UCSD-AML1 (cell line): Measurements from ENCODE around the gene TRAPPC5.

Experiments used
- DNase-seq: peaks from one replicate; lab custom pipeline; 2025; ENCODE audit not compliant: unreplicated experiment; lab: John Stamatoyannopoulos, UW

Gene TRAPPC5

GRCh38 chr19:7645656-7646425, 34.8 kb upstream of the TRAPPC5 start:
- no peak for DNase-seq

DNA sequence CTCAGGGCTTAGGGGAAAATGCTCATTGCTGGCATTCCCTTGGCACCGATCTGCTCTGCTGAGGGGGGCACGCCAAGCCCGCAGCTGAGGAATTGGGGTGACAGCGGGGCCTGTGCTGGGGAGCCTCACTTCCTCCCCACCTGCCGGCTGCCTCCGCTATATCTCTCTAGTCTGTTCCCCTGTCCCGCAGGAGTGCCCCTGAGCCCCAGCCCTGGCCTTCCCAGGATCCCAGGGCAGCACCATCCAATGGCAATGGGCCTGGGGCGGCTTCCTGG, 34.3 kb upstream of the TRAPPC5 start:
- no peak for DNase-seq

GRCh38 chr19:7647156-7647555, 33.5 kb upstream of the TRAPPC5 start:
- no peak for DNase-seq

DNA sequence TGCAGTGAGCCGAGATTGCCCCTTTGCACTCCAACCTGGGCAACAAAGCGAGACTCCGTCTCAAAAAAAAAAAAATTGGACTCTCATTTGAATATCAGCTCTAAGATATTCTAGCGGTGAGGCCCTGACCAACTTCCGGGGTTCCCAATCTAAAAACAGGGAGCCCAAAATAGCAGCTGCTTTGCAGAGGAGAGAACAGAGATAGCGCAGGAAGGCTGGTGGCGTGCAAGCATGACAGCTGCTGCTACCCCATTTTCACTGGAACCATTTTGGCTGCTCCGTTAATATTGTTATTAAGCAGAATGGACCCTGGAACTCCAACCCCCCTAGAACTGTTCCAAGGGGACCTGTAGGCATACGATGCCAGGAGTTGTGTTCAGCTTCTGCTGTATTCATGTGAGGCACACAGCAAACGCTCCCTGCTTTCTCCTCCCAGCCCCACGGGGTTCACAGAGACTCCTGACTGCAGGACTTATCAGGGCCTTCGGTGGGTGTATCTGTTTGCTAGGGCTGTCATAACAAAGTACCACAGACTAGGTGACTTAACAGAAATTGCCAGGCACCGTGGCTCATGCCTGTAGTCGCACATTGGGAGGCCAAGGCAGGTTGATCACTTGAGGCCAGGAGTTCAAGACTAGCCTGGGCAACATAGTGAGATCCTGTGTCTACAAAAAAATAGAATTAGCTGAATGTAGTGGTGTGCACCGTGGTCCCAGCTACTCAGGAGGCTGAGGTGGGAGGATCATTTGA, 32.2 kb upstream of the TRAPPC5 start:
- DNase-seq: peak; percentile 32

DNA sequence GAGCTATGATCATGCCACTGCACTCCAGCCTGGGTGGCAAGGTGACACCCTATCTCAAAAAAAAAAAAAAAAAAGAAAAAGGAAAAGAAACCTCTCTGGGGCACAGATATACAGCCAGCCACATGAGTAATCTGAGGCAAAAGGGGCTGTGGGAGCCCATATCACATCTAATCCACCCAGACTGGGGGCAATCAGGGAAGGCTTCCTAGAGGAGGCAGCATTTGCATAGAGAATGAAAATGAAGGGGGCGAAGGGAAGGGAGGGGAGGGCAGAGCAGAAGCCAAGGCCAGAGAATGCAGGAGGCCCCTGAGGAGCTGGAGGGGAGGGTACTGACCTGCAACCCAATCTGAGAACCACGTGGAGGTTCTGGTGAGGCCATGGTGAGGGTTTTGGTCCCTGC, 30.5 kb upstream of the TRAPPC5 start:
- DNase-seq: no peak

- peak; percentile 88 for DNase-seq
Measured at GRCh38 chr19:7652061-7652641, 28.5 kb upstream of the TRAPPC5 start.

DNA sequence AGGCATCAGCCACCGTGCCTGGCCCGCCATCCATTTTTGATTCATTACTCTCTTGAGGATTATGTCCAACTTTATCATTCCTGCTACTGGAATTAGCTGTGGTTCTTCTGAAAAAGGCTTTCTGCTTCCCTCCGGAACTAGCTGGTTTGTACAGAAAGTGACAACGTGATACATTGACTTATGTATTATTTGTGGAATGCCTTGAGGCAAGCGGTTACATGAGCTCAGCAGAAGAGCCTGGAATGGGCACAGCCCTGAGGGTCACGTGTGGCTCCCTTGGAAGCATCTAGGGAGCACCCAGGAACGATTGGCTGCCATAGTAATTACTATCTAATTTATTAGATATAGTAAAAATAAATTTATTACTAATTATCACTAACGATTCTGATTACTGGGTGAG, 26.2 kb upstream of the TRAPPC5 start:
- DNase-seq: no peak

DNA sequence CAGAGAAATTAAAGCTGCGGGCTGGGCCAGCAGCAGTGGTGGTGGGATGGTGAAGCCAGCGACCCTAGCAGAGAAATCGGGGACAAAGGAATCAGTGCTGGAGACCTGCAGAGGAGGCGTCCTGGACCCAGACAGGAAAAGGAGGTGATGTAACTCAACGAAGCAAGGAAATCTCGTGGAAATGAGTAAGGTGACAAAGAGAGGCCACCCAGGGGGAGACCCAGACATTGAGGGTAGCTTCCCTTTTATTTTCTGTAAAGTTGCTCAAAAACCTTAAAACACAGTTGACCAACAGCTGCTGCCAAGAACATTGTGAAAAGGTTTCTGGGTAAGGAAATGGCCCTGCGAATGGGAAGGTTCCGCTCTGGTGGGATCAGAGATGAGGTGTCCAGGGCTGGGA, 25.1 kb upstream of the TRAPPC5 start:
- no peak for DNase-seq

GRCh38 chr19:7657131-7657751, 23.4 kb upstream of the TRAPPC5 start:
- peak; percentile 60 for DNase-seq

- DNase-seq: no peak
Measured at GRCh38 chr19:7658219-7658686, 22.4 kb upstream of the TRAPPC5 start.

- no peak for DNase-seq
Measured at GRCh38 chr19:7661744-7662538, 18.7 kb upstream of the TRAPPC5 start.

- no peak for DNase-seq
Measured at GRCh38 chr19:7662657-7663056, 18.0 kb upstream of the TRAPPC5 start.

GRCh38 chr19:7663706-7664105, 16.9 kb upstream of the TRAPPC5 start:
- no peak for DNase-seq

GRCh38 chr19:7665076-7665475, 15.6 kb upstream of the TRAPPC5 start:
- no peak for DNase-seq

DNA sequence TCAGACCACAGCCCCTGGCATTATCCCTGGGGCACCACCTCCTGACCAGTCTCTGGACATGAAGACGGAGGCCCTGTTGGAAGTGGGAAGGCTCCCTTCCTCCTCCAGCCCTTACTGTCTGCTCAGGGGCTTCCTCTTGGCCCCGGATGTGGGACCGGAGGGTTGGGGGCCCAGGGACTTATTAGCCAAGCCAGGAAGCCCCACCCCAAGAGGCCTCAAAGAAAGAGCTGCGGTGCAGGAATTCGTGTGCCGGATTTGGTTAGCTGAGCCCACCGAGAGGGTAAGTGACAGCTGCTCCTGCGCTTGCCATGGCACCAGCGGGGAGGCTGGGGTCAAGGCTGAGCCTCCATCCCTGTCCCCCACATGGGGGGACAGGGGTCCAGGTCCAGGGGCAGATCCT, 11.8 kb upstream of the TRAPPC5 start, which contains the start of gene RETN:
Gene RETN, plus strand, starts transcription at position 208 of the 400 bp plus-strand sequence. CDS start 278 bp downstream, outside the sequence.
- peak; percentile 65 for DNase-seq

GRCh38 chr19:7669641-7670040, 11.0 kb upstream of the TRAPPC5 start:
- no peak for DNase-seq

DNA sequence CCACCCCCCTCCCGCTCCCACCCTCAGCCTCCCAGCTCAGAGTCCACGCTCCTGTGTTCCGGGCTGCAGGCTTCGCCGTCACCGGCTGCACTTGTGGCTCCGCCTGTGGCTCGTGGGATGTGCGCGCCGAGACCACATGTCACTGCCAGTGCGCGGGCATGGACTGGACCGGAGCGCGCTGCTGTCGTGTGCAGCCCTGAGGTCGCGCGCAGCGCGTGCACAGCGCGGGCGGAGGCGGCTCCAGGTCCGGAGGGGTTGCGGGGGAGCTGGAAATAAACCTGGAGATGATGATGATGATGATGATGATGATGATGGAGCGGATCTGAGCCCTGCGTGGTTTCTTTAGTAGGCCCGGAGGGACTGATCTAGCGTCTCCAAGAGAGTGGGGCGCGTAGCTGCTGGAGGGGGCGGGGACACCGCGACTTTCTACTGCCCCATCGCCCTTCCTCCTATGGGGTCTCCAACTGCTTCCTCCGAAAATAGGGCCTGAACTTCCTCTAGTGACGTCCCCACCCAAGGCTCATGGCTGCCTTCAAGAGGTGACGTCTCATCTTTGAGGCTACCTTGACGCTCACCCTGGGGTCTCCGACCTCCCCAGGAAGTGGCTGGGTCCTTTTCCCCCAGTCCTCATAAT, 10.4 kb upstream of the TRAPPC5 start:
- no peak for DNase-seq

DNA sequence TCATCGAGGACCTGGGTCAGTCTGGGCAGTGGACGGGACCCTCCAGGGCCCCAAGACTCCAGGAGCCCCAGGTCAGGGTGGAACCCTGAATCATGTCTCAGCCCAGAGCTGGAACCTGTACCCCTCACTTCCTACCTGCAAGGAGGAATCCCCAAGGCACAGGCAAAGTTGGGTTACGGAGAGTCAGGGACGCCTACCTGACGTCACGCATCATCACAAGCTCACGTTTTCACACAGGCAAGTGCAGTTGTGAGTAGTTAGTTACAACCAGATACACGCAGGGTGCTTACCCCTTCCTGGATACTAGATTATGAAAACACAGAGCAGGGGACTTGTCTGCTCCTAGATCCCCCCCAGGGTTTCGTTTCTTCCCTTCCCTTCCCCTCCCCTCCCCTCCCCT, 9.8 kb upstream of the TRAPPC5 start:
- DNase-seq: no peak

- DNase-seq: no peak
Measured at GRCh38 chr19:7672522-7672921, 8.1 kb upstream of the TRAPPC5 start.
